ENCODE results near the gene NPTN. TPM values are rescaled to one million over a fixed set of nuclear protein-coding genes. Genes with fewer than 3 reads are reported as not detected.

Gene NPTN
- total and polyA plus RNA-seq, 2 experiments from 2014 or later: 56.3 to 113 TPM

DNA sequence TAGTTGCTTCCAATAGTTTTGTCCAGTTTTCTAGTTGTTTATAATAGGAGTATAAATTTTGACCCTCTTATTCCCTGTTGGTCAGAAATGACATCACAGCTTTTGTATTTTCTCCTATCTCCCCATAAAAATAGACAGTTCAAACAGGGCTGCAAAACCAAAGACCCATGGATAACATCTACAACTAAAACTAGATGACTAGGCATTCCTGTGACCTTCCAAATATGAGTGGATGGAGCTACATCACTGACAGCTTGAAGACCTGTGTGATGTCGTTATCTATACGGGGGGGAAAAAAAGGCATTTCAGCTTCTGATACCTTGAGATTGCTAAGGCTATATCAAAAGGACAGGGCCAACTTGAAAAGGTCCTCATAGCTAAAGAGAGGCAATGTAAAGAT is 105.6 kb downstream of the NPTN start (continued):
- TF ChIP-seq ZNF331 (CRISPR knock-in tag; IDR thresholded peaks at IDR 0.05; ENCODE audit: low read depth) (no peak), EZH2phosphoT487 (IDR thresholded peaks at IDR 0.05; ENCODE audit: unreplicated experiment) (no peak), EZH2 (IDR thresholded peaks at IDR 0.05; ENCODE audit: low read depth, unreplicated experiment) (no peak), NANOG (IDR thresholded peaks at IDR 0.05; ENCODE audit: borderline replicate concordance) (no peak), JUNB (IDR thresholded peaks at IDR 0.05; ENCODE audit: unreplicated experiment) (no peak), ZNF114 (CRISPR knock-in tag; IDR thresholded peaks at IDR 0.05) (no peak), CREB1 (CRISPR knock-in tag; IDR thresholded peaks at IDR 0.05; ENCODE audit: low read depth) (no peak), STAT1 (IDR thresholded peaks at IDR 0.05; ENCODE audit: unreplicated experiment) (no peak)
- TF ChIP-seq, protein P1, sequence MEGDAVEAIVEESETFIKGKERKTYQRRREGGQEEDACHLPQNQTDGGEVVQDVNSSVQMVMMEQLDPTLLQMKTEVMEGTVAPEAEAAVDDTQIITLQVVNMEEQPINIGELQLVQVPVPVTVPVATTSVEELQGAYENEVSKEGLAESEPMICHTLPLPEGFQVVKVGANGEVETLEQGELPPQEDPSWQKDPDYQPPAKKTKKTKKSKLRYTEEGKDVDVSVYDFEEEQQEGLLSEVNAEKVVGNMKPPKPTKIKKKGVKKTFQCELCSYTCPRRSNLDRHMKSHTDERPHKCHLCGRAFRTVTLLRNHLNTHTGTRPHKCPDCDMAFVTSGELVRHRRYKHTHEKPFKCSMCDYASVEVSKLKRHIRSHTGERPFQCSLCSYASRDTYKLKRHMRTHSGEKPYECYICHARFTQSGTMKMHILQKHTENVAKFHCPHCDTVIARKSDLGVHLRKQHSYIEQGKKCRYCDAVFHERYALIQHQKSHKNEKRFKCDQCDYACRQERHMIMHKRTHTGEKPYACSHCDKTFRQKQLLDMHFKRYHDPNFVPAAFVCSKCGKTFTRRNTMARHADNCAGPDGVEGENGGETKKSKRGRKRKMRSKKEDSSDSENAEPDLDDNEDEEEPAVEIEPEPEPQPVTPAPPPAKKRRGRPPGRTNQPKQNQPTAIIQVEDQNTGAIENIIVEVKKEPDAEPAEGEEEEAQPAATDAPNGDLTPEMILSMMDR (conservative IDR thresholded peaks at IDR 0.05; ENCODE audit: low read depth in 2 of 2): no peak
- TF ChIP-seq, protein P2, sequence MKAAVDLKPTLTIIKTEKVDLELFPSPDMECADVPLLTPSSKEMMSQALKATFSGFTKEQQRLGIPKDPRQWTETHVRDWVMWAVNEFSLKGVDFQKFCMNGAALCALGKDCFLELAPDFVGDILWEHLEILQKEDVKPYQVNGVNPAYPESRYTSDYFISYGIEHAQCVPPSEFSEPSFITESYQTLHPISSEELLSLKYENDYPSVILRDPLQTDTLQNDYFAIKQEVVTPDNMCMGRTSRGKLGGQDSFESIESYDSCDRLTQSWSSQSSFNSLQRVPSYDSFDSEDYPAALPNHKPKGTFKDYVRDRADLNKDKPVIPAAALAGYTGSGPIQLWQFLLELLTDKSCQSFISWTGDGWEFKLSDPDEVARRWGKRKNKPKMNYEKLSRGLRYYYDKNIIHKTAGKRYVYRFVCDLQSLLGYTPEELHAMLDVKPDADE (IDR thresholded peaks at IDR 0.05): no peak
- TF ChIP-seq, protein P3, sequence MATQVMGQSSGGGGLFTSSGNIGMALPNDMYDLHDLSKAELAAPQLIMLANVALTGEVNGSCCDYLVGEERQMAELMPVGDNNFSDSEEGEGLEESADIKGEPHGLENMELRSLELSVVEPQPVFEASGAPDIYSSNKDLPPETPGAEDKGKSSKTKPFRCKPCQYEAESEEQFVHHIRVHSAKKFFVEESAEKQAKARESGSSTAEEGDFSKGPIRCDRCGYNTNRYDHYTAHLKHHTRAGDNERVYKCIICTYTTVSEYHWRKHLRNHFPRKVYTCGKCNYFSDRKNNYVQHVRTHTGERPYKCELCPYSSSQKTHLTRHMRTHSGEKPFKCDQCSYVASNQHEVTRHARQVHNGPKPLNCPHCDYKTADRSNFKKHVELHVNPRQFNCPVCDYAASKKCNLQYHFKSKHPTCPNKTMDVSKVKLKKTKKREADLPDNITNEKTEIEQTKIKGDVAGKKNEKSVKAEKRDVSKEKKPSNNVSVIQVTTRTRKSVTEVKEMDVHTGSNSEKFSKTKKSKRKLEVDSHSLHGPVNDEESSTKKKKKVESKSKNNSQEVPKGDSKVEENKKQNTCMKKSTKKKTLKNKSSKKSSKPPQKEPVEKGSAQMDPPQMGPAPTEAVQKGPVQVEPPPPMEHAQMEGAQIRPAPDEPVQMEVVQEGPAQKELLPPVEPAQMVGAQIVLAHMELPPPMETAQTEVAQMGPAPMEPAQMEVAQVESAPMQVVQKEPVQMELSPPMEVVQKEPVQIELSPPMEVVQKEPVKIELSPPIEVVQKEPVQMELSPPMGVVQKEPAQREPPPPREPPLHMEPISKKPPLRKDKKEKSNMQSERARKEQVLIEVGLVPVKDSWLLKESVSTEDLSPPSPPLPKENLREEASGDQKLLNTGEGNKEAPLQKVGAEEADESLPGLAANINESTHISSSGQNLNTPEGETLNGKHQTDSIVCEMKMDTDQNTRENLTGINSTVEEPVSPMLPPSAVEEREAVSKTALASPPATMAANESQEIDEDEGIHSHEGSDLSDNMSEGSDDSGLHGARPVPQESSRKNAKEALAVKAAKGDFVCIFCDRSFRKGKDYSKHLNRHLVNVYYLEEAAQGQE (IDR thresholded peaks at IDR 0.05; ENCODE audit: unreplicated experiment): no peak

DNA sequence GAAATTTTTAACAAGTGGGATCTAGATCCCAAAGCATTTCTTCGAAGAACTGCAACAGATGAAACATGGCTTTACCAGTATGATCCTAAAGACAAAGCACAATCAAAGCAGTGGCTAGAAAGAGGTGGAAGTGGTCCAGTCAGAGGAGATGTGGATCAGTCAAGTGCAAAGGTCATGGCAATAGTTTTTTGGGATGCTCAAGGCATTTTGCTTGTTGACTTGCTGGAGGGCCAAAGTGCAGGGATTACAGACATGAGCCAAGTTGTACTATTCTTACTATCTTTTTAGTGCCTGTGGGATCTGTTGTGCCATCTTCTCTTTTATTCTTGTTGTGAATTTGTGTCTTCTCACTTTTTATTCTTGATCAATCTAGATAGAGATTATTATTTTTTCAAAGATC is 108.3 kb downstream of the NPTN start:
- Histone ChIP-seq H3F3A (replicated peaks; ENCODE audit: low read depth) (no peaks in the 10 kb centered on the region), H3K4me2 (no peak overlapping the region), H3K4me3 (no peak overlapping the region), H2AFZ (no peak overlapping the region), H3K27ac (ENCODE audit: low read depth) (no peak overlapping the region), H3K9me2 (ENCODE audit: insufficient read depth) (no peaks in the 10 kb centered on the region), H3K27me3 (ENCODE audit: insufficient read depth) (no peaks in the 10 kb centered on the region), H3K4me1 (ENCODE audit: insufficient read depth) (peaks cover 9% of the 10 kb centered on the region; the same call in 1 of the 2 replicates), H3K79me2 (replicated peaks; ENCODE audit: insufficient read depth) (no peaks in the 10 kb centered on the region), H3K36me3 (ENCODE audit: insufficient read depth) (no peaks in the 10 kb centered on the region), H4K20me1 (replicated peaks; ENCODE audit: insufficient read depth) (no peaks in the 10 kb centered on the region)
- ATAC-seq (no peak), DNase-seq (ENCODE audit: low spot score) (no peak)
- Mint-ChIP-seq H3K27me3 (ENCODE audit: insufficient read depth, low read depth, poor library complexity) (no peaks in the 10 kb centered on the region), H3K4me3 (no peak overlapping the region), H3K4me1 (peaks cover 8% of the 10 kb centered on the region), H3K9me3 (no peaks in the 10 kb centered on the region), H3K27ac (no peak overlapping the region), H3K36me3 (ENCODE audit: low read depth) (no peaks in the 10 kb centered on the region)
- TF ChIP-seq, protein P2 (IDR thresholded peaks at IDR 0.05): no peak
- TF ChIP-seq POLR2AphosphoS5 (IDR thresholded peaks at IDR 0.05; ENCODE audit: low read depth) (no peak), EZH2 (IDR thresholded peaks at IDR 0.05; ENCODE audit: low read depth, unreplicated experiment) (no peak), CREB1 (CRISPR knock-in tag; IDR thresholded peaks at IDR 0.05; ENCODE audit: low read depth) (no peak), JUNB (IDR thresholded peaks at IDR 0.05; ENCODE audit: unreplicated experiment) (no peak), ZNF114 (CRISPR knock-in tag; IDR thresholded peaks at IDR 0.05) (no peak), EZH2phosphoT487 (IDR thresholded peaks at IDR 0.05; ENCODE audit: unreplicated experiment) (no peak)
- TF ChIP-seq, protein P3 (IDR thresholded peaks at IDR 0.05; ENCODE audit: unreplicated experiment): no peak

Data from GM23338 (cell line).